GM19023 (cell line): ENCODE results near the gene LIPE.
"Not testable (repeated sequence)": the region's sequence is repeated elsewhere in the genome, so short reads cannot be mapped to it uniquely, and the experiment has no call there.

Experiments
- ATAC-seq: cut with Tn5 transposase; IDR thresholded peaks from one replicate; pipeline ENCODE4 v1.9.1; 2021; ENCODE audit warnings: mild to moderate bottlenecking, moderate library complexity; ENCODE audit not compliant: unreplicated experiment

Gene LIPE

GRCh38 chr19:42450314-42450934 is 23.2 kb upstream of the LIPE start:
- no peak for ATAC-seq

GRCh38 chr19:42448306-42448705 is 21.1 kb upstream of the LIPE start:
- not testable (repeated sequence) for ATAC-seq

GRCh38 chr19:42445948-42446347 is 18.8 kb upstream of the LIPE start:
- ATAC-seq, result no peak

GRCh38 chr19:42443944-42444398 is 16.8 kb upstream of the LIPE start:
- no peak for ATAC-seq

- ATAC-seq, result no peak
Measured at GRCh38 chr19:42442833-42443232, 15.6 kb upstream of the LIPE start, which contains the start of gene CXCL17. Gene CXCL17, minus strand, starts transcription at chr19:42442946. Its CDS starts 114 bp downstream, at chr19:42442832.

- ATAC-seq, result no peak
Measured at GRCh38 chr19:42441049-42441445, 13.9 kb upstream of the LIPE start.

GRCh38 chr19:42440357-42441048 is 13.3 kb upstream of the LIPE start:
- ATAC-seq, result no peak

GRCh38 chr19:42436006-42436405 is 8.8 kb upstream of the LIPE start:
- no peak for ATAC-seq

GRCh38 chr19:42435316-42435715 is 8.1 kb upstream of the LIPE start:
- no peak for ATAC-seq

GRCh38 chr19:42433503-42434260 is 6.5 kb upstream of the LIPE start:
- no peak for ATAC-seq

GRCh38 chr19:42431486-42431885 is 4.3 kb upstream of the LIPE start:
- ATAC-seq, result no peak

- no peak for ATAC-seq
Measured at GRCh38 chr19:42428676-42429075, 1.5 kb upstream of the LIPE start.

- ATAC-seq, result no peak
Measured at GRCh38 chr19:42426643-42427042, 545 bp downstream of the LIPE start.

GRCh38 chr19:42424712-42425131 is 2.5 kb downstream of the LIPE start:
- ATAC-seq, result no peak

- ATAC-seq, result no peak
Measured at GRCh38 chr19:42424345-42424707, 2.9 kb downstream of the LIPE start.

- peak; percentile 90 for ATAC-seq
Measured at GRCh38 chr19:42423462-42424344, 3.5 kb downstream of the LIPE start.

GRCh38 chr19:42422901-42423461 is 4.2 kb downstream of the LIPE start:
- peak; percentile 32 for ATAC-seq

- ATAC-seq, result no peak
Measured at GRCh38 chr19:42422092-42422900, 4.9 kb downstream of the LIPE start.

GRCh38 chr19:42421591-42422031 is 5.6 kb downstream of the LIPE start:
- ATAC-seq, result no peak

- ATAC-seq, result no peak
Measured at GRCh38 chr19:42421101-42421500, 6.1 kb downstream of the LIPE start.
